H1 (cell line): ENCODE measurements around the gene IRAK3.

ENCODE experiments used
- JUND ChIP-seq: IDR thresholded peaks from 2 replicates; pipeline ENCODE4 v1.6.1; 2011; ENCODE audit warnings: mild to moderate bottlenecking, improper control_type of control experiment, low read length
- POLR2AphosphoS5 ChIP-seq: IDR thresholded peaks from 2 replicates; pipeline ENCODE4 v1.6.1; 2011; ENCODE audit warnings: low read depth, low read length
- RFX5 ChIP-seq: IDR thresholded peaks from 2 replicates; pipeline ENCODE4 v1.6.1; 2011; ENCODE audit warnings: low read depth, low read length, improper control_type of control experiment, borderline replicate concordance
- TEAD4 ChIP-seq: IDR thresholded peaks from 2 replicates; pipeline ENCODE4 v1.6.1; 2012; ENCODE audit warnings: low read depth, low read length, inconsistent platforms, mixed read lengths
- ZNF274 ChIP-seq: IDR thresholded peaks from 2 replicates; pipeline ENCODE4 v1.7.0; 2012; ENCODE audit warnings: low read length, borderline replicate concordance; ENCODE audit errors: extremely low read depth
- TF ChIP-seq, protein P1 (sequence below), 3 experiments: IDR thresholded peaks; 1 replicate in 2 of 3; 2 replicates in 1 of 3; pipeline versions ENCODE4 v1.5.1 to v1.6.1; 2011; ENCODE audit warnings: low read length in 3 of 3, mild to moderate bottlenecking in 3 of 3, inconsistent platforms in 2 of 3, low read depth in 1 of 3, moderate library complexity in 1 of 3; ENCODE audit not compliant: insufficient read depth in 1 of 3; ENCODE audit errors: control extremely low read depth in 1 of 3

GRCh38 chr12:66149702-66150398 is 39.2 kb upstream of the IRAK3 start:
- no peak for TF ChIP-seq POLR2AphosphoS5
- no peak for TF ChIP-seq TEAD4
- TF ChIP-seq JUND, result no peak
- TF ChIP-seq ZNF274, result no peak
- TF ChIP-seq, protein P1, sequence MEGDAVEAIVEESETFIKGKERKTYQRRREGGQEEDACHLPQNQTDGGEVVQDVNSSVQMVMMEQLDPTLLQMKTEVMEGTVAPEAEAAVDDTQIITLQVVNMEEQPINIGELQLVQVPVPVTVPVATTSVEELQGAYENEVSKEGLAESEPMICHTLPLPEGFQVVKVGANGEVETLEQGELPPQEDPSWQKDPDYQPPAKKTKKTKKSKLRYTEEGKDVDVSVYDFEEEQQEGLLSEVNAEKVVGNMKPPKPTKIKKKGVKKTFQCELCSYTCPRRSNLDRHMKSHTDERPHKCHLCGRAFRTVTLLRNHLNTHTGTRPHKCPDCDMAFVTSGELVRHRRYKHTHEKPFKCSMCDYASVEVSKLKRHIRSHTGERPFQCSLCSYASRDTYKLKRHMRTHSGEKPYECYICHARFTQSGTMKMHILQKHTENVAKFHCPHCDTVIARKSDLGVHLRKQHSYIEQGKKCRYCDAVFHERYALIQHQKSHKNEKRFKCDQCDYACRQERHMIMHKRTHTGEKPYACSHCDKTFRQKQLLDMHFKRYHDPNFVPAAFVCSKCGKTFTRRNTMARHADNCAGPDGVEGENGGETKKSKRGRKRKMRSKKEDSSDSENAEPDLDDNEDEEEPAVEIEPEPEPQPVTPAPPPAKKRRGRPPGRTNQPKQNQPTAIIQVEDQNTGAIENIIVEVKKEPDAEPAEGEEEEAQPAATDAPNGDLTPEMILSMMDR (IDR thresholded peaks at IDR 0.05; ENCODE audit: control extremely low read depth in 1 of 3, insufficient read depth in 1 of 3, low read depth in 1 of 3, low read length in 3 of 3), result no peak
- no peak for TF ChIP-seq RFX5
